B cell (primary cell): ENCODE results near the gene RPF1. TPM values are rescaled to one million over a fixed set of nuclear protein-coding genes. Genes with fewer than 3 reads are reported as not detected.
A peak's percentile ranks its signal among the peaks of the same experiment; 100 is the strongest.

ENCODE experiments used
- ATAC-seq: fragments of 200-7000 bp; cut with Tn5 transposase; one replicate; pipeline ENCODE4 v1.10.0; 2021; ENCODE audit warnings: low read depth, mild to moderate bottlenecking, moderate number of reproducible peaks, moderate library complexity
- CTCF ChIA-PET: fragments of 350-600 bp; sonication (Branson Sonifier 250); formaldehyde crosslinking; loops from one replicate; lab custom pipeline; 2021; ENCODE audit warnings: antibody characterized with exemption, inconsistent platforms; lab: Charles Lee
- POLR2A ChIA-PET: fragments of 350-600 bp; sonication (Branson Sonifier 250); formaldehyde crosslinking; loops from one replicate; lab custom pipeline; 2021; ENCODE audit warnings: antibody characterized with exemption; lab: Charles Lee
- DNase-seq: peaks from one replicate; pipeline ENCODE4 v3.0.0; 2013
- H2AFZ ChIP-seq: 2 replicates; pipeline ENCODE4 v1.6.1; 2012; ENCODE audit warnings: mild to moderate bottlenecking, low read depth, low read length; ENCODE audit not compliant: insufficient read depth, poor library complexity, severe bottlenecking
- H3K27ac ChIP-seq, 2 donors: 1 replicate in 1 of 2; 2 replicates in 1 of 2; pipeline ENCODE4 v1.5.1; 2012 to 2013; ENCODE audit warnings: low read length in 2 of 2, mild to moderate bottlenecking in 2 of 2, moderate library complexity in 1 of 2
- H3K27me3 ChIP-seq, 4 experiments: fragments of 200-600 bp in 1 of 4; sonication (generic) in 1 of 4; replicated peaks in 1 of 4; 1 replicate in 2 of 4; 2 replicates in 2 of 4; pipeline versions ENCODE4 v1.6.1 to v1.7.0; 2013 to 2016; ENCODE audit warnings: low read length in 3 of 4, mild to moderate bottlenecking in 2 of 4, mixed read lengths in 1 of 4, moderate library complexity in 1 of 4; ENCODE audit not compliant: insufficient read depth in 4 of 4, control insufficient read depth in 3 of 4; ENCODE audit errors: control extremely low read depth in 1 of 4
- H3K36me3 ChIP-seq, 2 experiments: replicated peaks in 1 of 2; 1 replicate in 1 of 2; 2 replicates in 1 of 2; pipeline versions ENCODE4 v1.6.1 to v1.7.1; 2013; ENCODE audit warnings: low read length in 1 of 2; ENCODE audit not compliant: insufficient read depth in 2 of 2, control insufficient read depth in 1 of 2; ENCODE audit errors: control extremely low read depth in 1 of 2, extremely low read depth in 1 of 2
- H3K4me1 ChIP-seq, 2 donors: fragments of 200-600 bp in 1 of 2; sonication (generic) in 1 of 2; 1 replicate in 1 of 2; 2 replicates in 1 of 2; pipeline versions ENCODE4 v1.5.1 to v1.6.1; 2013 to 2017; ENCODE audit warnings: low read length in 2 of 2; ENCODE audit not compliant: control insufficient read depth in 2 of 2, insufficient read depth in 2 of 2
- H3K4me2 ChIP-seq: replicated peaks from 2 replicates; pipeline ENCODE3; 2012; ENCODE audit warnings: mild to moderate bottlenecking, low read depth, low read length; ENCODE audit not compliant: poor library complexity, severe bottlenecking
- H3K4me3 ChIP-seq, 5 experiments: fragments of 200-600 bp in 1 of 5; sonication (generic) in 1 of 5; 1 replicate in 3 of 5; 2 replicates in 2 of 5; pipeline versions ENCODE4 v1.5.1 to v1.7.0; 2011 to 2016; ENCODE audit warnings: low read length in 4 of 5, mild to moderate bottlenecking in 4 of 5, low read depth in 2 of 5, control low read depth in 1 of 5, moderate library complexity in 1 of 5; ENCODE audit not compliant: insufficient read depth in 1 of 5; ENCODE audit errors: control extremely low read depth in 1 of 5, extremely low read depth in 1 of 5
- H3K79me2 ChIP-seq: fragments of 200-600 bp; sonication (generic); one replicate; pipeline ENCODE4 v1.6.0; 2016; ENCODE audit warnings: low read length; ENCODE audit not compliant: control insufficient read depth, insufficient read depth
- H3K9ac ChIP-seq: fragments of 200-600 bp; sonication (generic); 2 replicates; pipeline ENCODE4 v1.6.1; 2017; ENCODE audit warnings: mild to moderate bottlenecking, low read length, moderate library complexity
- H3K9me3 ChIP-seq, 3 donors: one replicate each; pipeline versions ENCODE4 v1.6.1 to v1.7.1; 2013; ENCODE audit warnings: low read length in 2 of 3; ENCODE audit not compliant: control insufficient read depth in 2 of 3, insufficient read depth in 1 of 3; ENCODE audit errors: control extremely low read depth in 1 of 3
- H4K20me1 ChIP-seq: 2 replicates; pipeline ENCODE4 v1.6.0; 2012; ENCODE audit warnings: mild to moderate bottlenecking, low read length; ENCODE audit not compliant: insufficient read depth, control insufficient read depth, poor library complexity, severe bottlenecking
- H3K27ac Mint-ChIP-seq: one replicate; pipeline ENCODE4 v1.8.0; 2021; ENCODE audit warnings: mixed read lengths
- H3K27me3 Mint-ChIP-seq: one replicate; pipeline ENCODE4 v1.8.0; 2021; ENCODE audit warnings: mixed read lengths
- H3K4me1 Mint-ChIP-seq: one replicate; pipeline ENCODE4 v1.8.0; 2021; ENCODE audit warnings: mixed read lengths
- H3K4me3 Mint-ChIP-seq: one replicate; pipeline ENCODE4 v1.8.0; 2021; ENCODE audit warnings: mixed read lengths
- H3K9me3 Mint-ChIP-seq: one replicate; pipeline ENCODE4 v1.8.0; 2022; ENCODE audit warnings: mixed read lengths; ENCODE audit not compliant: insufficient read depth
- CTCF ChIP-seq: fragments of 200-600 bp; IDR thresholded peaks from one replicate; pipeline ENCODE4 v1.8.0; 2022; ENCODE audit warnings: antibody characterized with exemption, mild to moderate bottlenecking
- EZH2 ChIP-seq: IDR thresholded peaks from 2 replicates; pipeline ENCODE4 v1.6.1; 2012; ENCODE audit warnings: borderline replicate concordance, low read depth, mild to moderate bottlenecking, moderate library complexity, low read length; ENCODE audit not compliant: insufficient read depth, poor library complexity, severe bottlenecking
- WGBS: methylation state at CpG from one replicate; pipeline ENCODE4 v1.1.5; 2013; ENCODE audit warnings: missing lambda C conversion rate; ENCODE audit not compliant: insufficient coverage; 5-methylcytosine and 5-hydroxymethylcytosine counted together
- intact Hi-C: fragments of 100-400 bp; cut with micrococcal nuclease; formaldehyde crosslinking; loops from one replicate; pipeline ENCODE4 v1.10.0; 2022
- polyA plus RNA-seq: library from polyadenylated mRNA; depleted of rRNA; stranded (reverse); fragments of >200 nt; gene quantifications from 2 replicates; pipeline ENCODE4 v1.2.3, GENCODE V29; 2012
- total RNA-seq, 2 donors: library from RNA; stranded (reverse); fragments of 120-200 nt in 1 of 2; gene quantifications; 1 replicate in 1 of 2; 2 replicates in 1 of 2; pipeline versions ENCODE4 v1.2.3 to v1.2.4, GENCODE V29; 2013 to 2022

Gene RPF1
- total and polyA plus RNA-seq, 2 donors (not counting 1 experiment from before 2014, with no cell fraction given) = 15.5 to 38.8 TPM

- intact Hi-C loops = loop anchor here (10.0 kb wide), 1 partner anchor 519 kb away; the partner anchor contains the start of gene MCOLN2
- Histone ChIP-seq H3K9me3 (peaks cover 6 to 15% (median 9%) of the 10 kb centered on the region in 3 donors), H3K79me2 (peaks cover 35% of the 10 kb centered on the region), H4K20me1 (peaks cover 8% of the 10 kb centered on the region), H2AFZ (no peak overlapping the region), H3K27me3 (peaks cover 0 to 34% (median 26%) of the 10 kb centered on the region in 4 experiments), H3K27ac (no peak overlapping the region), H3K4me1 (peaks cover 16 to 22% of the 10 kb centered on the region in 2 donors), H3K36me3 (peaks cover 0 to 2% of the 10 kb centered on the region in 2 experiments), H3K4me3 (no peak overlapping the region), H3K9ac (no peak overlapping the region), H3K4me2 (no peak overlapping the region)
- DNase-seq = no peak
- CTCF ChIA-PET = no interaction called here
- H3K27ac Mint-ChIP-seq = no peak overlapping the region
- no CpG with 5 or more reads among the region's 1 CpG for WGBS
- H3K9me3 Mint-ChIP-seq = peaks cover 8% of the 10 kb centered on the region
- no peak for TF ChIP-seq CTCF
- TF ChIP-seq EZH2 = no peak
- peaks cover 53% of the 10 kb centered on the region for H3K27me3 Mint-ChIP-seq
- peaks cover 23% of the 10 kb centered on the region for H3K4me1 Mint-ChIP-seq
- no peak overlapping the region for H3K4me3 Mint-ChIP-seq
- ATAC-seq = no peak
- POLR2A ChIA-PET = no interaction called here
Observed at GRCh38 chr1:84476225-84476624, 2.8 kb upstream of the RPF1 start.

GRCh38 chr1:84479998-84480397 is 932 bp downstream of the RPF1 start:
- POLR2A ChIA-PET = interaction anchor here (1.6 to 3.6 kb wide), 2 partner anchors 26 to 94 kb away, joined by 4 to 13 read pairs; partner anchors contain the start of genes CTBS, GNG5 and SPATA1

More at GRCh38 chr1:84479998-84480397, 932 bp downstream of the RPF1 start:
- TF ChIP-seq EZH2 = no peak
- TF ChIP-seq CTCF = no peak
- Histone ChIP-seq H3K4me1 (peaks cover 19 to 32% of the 10 kb centered on the region in 2 donors), H3K4me2 (peak overlapping the region; percentile 80), H3K9me3 (peaks cover 2 to 10% (median 9%) of the 10 kb centered on the region in 3 donors), H3K36me3 (peaks cover 0 to 17% of the 10 kb centered on the region in 2 experiments), H4K20me1 (peaks cover 18% of the 10 kb centered on the region), H2AFZ (peak overlapping the region; percentile 81), H3K27me3 (peaks cover 0 to 17% (median 12%) of the 10 kb centered on the region in 4 experiments), H3K79me2 (peaks cover 62% of the 10 kb centered on the region), H3K9ac (peak overlapping the region; percentile 70), H3K27ac (peak overlapping the region; percentile 78 to 81), H3K4me3 (peak overlapping the region; percentile 66 to 90 (median 88))
- peak; percentile 12 for DNase-seq
- Mint-ChIP-seq H3K9me3 (peaks cover 8% of the 10 kb centered on the region), H3K27ac (peak overlapping the region; percentile 91), H3K27me3 (peaks cover 22% of the 10 kb centered on the region), H3K4me3 (peak overlapping the region; percentile 94), H3K4me1 (peaks cover 40% of the 10 kb centered on the region)
- intact Hi-C loops = loop anchor here (1.0 to 10.0 kb wide), 5 partner anchors 7 to 515 kb away; partner anchors contain the start of genes CTBS, GNG5, MCOLN2 and SPATA1
- ATAC-seq = no peak
- WGBS = 10% methylated on average over 2 of the region's 9 CpGs
- CTCF ChIA-PET = interaction anchor here (0.8 to 1.8 kb wide), 6 partner anchors 11 to 337 kb away, joined by 3 to 5 read pairs (median 4); partner anchors contain the start of gene SPATA1
